ENCODE results near the gene TMEM11. TPM values are rescaled to one million over a fixed set of nuclear protein-coding genes. Genes with fewer than 3 reads are reported as not detected.
"Not testable (repeated sequence)": the region's sequence is repeated elsewhere in the genome, so short reads cannot be mapped to it uniquely, and the experiment has no call there.

TMEM11 gene
- total and polyA plus RNA-seq, 2 donors, result 19.7 to 23.3 TPM

DNA sequence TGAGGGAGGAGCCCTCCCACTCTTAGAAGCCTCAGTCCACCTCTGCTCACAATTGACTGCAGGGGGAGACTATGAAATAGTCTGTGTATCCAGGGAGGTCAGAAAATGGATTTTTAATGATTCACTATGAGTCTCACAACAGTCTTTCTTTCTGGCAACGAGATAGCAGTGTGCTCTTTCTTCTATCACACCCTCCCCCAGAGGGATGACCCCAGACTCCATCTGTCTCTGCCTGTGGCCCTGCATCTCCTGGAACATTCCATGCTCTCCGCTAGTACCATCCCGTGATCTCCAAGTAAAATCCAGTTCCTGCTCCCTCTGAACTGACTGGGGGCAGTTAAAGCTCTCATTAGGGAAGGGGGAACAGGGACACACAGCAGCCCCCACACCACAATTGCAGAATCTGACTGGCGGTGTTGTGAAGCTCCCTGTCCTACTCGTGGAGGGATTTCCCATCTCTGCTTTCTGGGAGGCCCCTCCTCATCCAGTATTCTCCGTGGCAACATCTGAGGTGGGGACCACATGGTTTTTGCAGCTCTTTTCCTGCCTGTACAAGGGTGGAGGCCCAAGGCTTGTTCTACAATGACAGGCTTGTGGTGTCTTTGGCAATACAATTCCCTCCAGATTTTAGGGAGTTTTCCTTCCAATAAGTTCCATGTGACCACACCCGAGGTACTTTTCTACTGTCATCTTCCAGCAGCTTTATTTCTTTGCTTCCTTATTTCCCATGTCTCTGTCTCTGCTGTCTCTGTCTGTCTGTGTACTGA is 19.8 kb upstream of the TMEM11 start:
- DNase-seq (ENCODE audit: low read depth in 6 of 9, low spot score in 9 of 9), result no peak
- Histone ChIP-seq H3K9me3 (ENCODE audit: control insufficient read depth in 2 of 2, insufficient read depth in 1 of 2, low read length in 1 of 2) (peaks cover 0 to 2% of the 10 kb centered on the region in 2 donors), H3K27me3 (ENCODE audit: control insufficient read depth in 2 of 2, insufficient read depth in 1 of 2, low read length in 1 of 2) (no peaks in the 10 kb centered on the region), H3K4me1 (ENCODE audit: control insufficient read depth in 2 of 2, insufficient read depth in 2 of 2, low read length in 2 of 2) (no peaks in the 10 kb centered on the region), H3K27ac (ENCODE audit: low read depth in 1 of 2, low read length in 1 of 2) (no peak overlapping the region), H3K36me3 (ENCODE audit: control insufficient read depth in 2 of 2, insufficient read depth in 2 of 2, low read length in 1 of 2) (no peaks in the 10 kb centered on the region), H3K4me3 (ENCODE audit: low read length in 2 of 2) (no peak overlapping the region)
- WGBS, result 83% methylated on average over 7 of the region's 7 CpGs

- Histone ChIP-seq H3K4me1 (ENCODE audit: control insufficient read depth in 2 of 2, insufficient read depth in 2 of 2, low read length in 2 of 2) (no peaks in the 10 kb centered on the region), H3K27me3 (ENCODE audit: control insufficient read depth in 2 of 2, insufficient read depth in 1 of 2, low read length in 1 of 2) (no peaks in the 10 kb centered on the region), H3K36me3 (ENCODE audit: control insufficient read depth in 2 of 2, insufficient read depth in 2 of 2, low read length in 1 of 2) (no peaks in the 10 kb centered on the region), H3K4me3 (ENCODE audit: low read length in 2 of 2) (no peak overlapping the region), H3K27ac (ENCODE audit: low read depth in 1 of 2, low read length in 1 of 2) (no peak overlapping the region), H3K9me3 (ENCODE audit: control insufficient read depth in 2 of 2, insufficient read depth in 1 of 2, low read length in 1 of 2) (peaks cover 0 to 2% of the 10 kb centered on the region in 2 donors)
- 95% methylated on average over 4 of the region's 4 CpGs for WGBS
- no peak for DNase-seq (ENCODE audit: low read depth in 6 of 9, low spot score in 9 of 9)
Observed at GRCh38 chr17:21232033-21232749, 18.2 kb upstream of the TMEM11 start.

DNA sequence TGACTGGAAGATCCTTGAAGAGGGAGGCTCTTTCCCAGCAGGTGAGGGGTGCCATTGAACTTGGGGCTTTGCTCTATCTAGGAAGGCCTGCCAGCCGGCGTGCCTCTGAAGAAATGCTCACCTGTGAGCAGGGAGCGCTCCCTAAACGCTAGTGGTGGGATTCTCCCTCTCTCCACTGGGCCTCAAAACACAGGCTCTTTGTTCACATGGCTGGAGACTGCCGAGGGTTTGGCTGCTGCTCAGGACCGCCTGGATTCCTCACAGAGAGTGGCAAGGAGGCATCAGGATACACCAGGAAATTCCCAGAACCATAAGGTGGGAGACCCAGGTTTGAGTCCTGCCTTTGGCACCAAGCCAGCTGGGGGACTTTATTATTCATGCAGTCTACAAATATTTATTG is 17.6 kb upstream of the TMEM11 start:
- WGBS, result 90% methylated on average over 6 of the region's 6 CpGs

DNA sequence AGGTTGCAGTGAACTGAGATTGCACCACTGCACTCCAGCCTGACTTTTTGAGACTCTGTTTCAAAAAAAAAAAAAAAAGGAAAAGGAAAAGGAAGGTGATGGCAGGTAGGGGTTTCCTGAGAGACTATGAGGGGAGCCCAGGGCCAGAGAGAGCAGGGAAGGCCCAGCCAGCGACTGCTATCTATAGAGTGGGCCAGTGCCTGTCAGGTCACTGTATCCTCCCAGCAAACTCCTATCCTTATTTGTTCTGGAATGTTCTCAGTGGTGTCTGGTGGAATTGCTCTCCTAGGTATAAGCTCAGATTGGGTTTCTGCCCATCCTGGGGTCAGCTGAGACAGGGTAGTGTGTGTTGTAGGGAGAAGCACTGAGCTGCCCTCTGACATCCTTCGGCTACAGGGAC is 14.9 kb upstream of the TMEM11 start:
- Histone ChIP-seq H3K27ac (ENCODE audit: low read depth in 1 of 2, low read length in 1 of 2) (no peak overlapping the region), H3K27me3 (ENCODE audit: control insufficient read depth in 2 of 2, insufficient read depth in 1 of 2, low read length in 1 of 2) (no peaks in the 10 kb centered on the region), H3K4me1 (ENCODE audit: control insufficient read depth in 2 of 2, insufficient read depth in 2 of 2, low read length in 2 of 2) (no peaks in the 10 kb centered on the region), H3K4me3 (ENCODE audit: low read length in 2 of 2) (no peak overlapping the region), H3K36me3 (ENCODE audit: control insufficient read depth in 2 of 2, insufficient read depth in 2 of 2, low read length in 1 of 2) (no peaks in the 10 kb centered on the region), H3K9me3 (ENCODE audit: control insufficient read depth in 2 of 2, insufficient read depth in 1 of 2, low read length in 1 of 2) (peaks cover 0 to 2% of the 10 kb centered on the region in 2 donors)
- WGBS, result 90% methylated on average over 2 of the region's 2 CpGs
- no peak for DNase-seq (ENCODE audit: low read depth in 6 of 9, low spot score in 9 of 9)

More for the DNA sequence above, 17.6 kb upstream of the TMEM11 start:
- no peaks in the 10 kb centered on the region for H3K4me1 ChIP-seq (ENCODE audit: control insufficient read depth in 2 of 2, insufficient read depth in 2 of 2, low read length in 2 of 2)
- H3K4me3 ChIP-seq (ENCODE audit: low read length in 2 of 2), result no peak overlapping the region
- no peaks in the 10 kb centered on the region for H3K27me3 ChIP-seq (ENCODE audit: control insufficient read depth in 2 of 2, insufficient read depth in 1 of 2, low read length in 1 of 2)
- H3K27ac ChIP-seq (ENCODE audit: low read depth in 1 of 2, low read length in 1 of 2), result no peak overlapping the region
- no peak for DNase-seq (ENCODE audit: low read depth in 6 of 9, low spot score in 9 of 9)
- no peaks in the 10 kb centered on the region for H3K36me3 ChIP-seq (ENCODE audit: control insufficient read depth in 2 of 2, insufficient read depth in 2 of 2, low read length in 1 of 2)
- peaks cover 0 to 2% of the 10 kb centered on the region in 2 donors for H3K9me3 ChIP-seq (ENCODE audit: control insufficient read depth in 2 of 2, insufficient read depth in 1 of 2, low read length in 1 of 2)

DNA sequence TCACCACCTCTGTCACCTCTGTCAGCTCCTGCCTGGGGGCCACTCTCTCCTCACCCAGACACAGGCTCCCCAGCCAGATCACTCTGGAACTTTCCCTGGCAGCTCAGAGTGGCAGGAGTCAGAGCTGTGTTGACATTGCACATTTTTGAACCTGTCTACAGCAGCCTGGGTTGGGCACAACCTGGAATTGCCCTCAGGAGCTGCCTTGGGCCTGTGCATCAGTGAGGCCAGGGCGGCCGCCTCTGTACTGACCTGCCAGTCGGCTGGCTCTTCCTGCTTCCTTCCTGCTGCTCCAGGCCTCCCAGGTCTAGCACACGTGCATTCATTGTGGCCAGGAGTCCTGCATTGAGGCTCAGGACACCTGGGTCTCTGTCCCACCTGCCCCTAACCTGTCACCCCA is 14.2 kb upstream of the TMEM11 start:
- Histone ChIP-seq H3K4me1 (ENCODE audit: control insufficient read depth in 2 of 2, insufficient read depth in 2 of 2, low read length in 2 of 2) (no peaks in the 10 kb centered on the region), H3K36me3 (ENCODE audit: control insufficient read depth in 2 of 2, insufficient read depth in 2 of 2, low read length in 1 of 2) (no peaks in the 10 kb centered on the region), H3K27ac (ENCODE audit: low read depth in 1 of 2, low read length in 1 of 2) (no peak overlapping the region), H3K9me3 (ENCODE audit: control insufficient read depth in 2 of 2, insufficient read depth in 1 of 2, low read length in 1 of 2) (peaks cover 0 to 2% of the 10 kb centered on the region in 2 donors), H3K27me3 (ENCODE audit: control insufficient read depth in 2 of 2, insufficient read depth in 1 of 2, low read length in 1 of 2) (no peaks in the 10 kb centered on the region), H3K4me3 (ENCODE audit: low read length in 2 of 2) (no peak overlapping the region)
- 89% methylated on average over 4 of the region's 4 CpGs for WGBS
- no peak for DNase-seq (ENCODE audit: low read depth in 6 of 9, low spot score in 9 of 9)

DNA sequence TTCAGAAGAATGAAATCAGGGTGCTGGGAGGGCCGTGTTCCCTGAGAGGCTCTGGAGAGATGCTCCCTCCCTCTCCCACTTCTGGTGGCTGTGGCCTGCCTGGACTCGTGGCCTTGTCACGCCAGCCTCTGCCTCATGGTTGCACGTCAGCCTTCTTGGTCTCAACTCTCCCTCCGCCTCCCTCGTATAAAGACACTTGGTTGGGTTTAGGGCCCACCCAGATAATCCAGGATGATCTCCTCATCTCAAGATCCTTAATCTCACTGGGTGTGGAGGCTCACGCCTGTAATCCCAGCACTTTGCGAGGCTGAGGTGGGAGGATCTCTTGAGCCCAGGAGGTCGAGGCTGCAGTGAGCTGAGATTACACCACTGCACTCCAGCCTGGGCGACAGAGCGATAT is 13.3 kb upstream of the TMEM11 start:
- not testable (repeated sequence) for H3K27ac ChIP-seq (ENCODE audit: low read depth in 1 of 2, low read length in 1 of 2); H3K4me1 ChIP-seq (ENCODE audit: control insufficient read depth in 2 of 2, insufficient read depth in 2 of 2, low read length in 2 of 2); H3K27me3 ChIP-seq (ENCODE audit: control insufficient read depth in 2 of 2, insufficient read depth in 1 of 2, low read length in 1 of 2); DNase-seq (ENCODE audit: low read depth in 6 of 9, low spot score in 9 of 9); H3K9me3 ChIP-seq (ENCODE audit: control insufficient read depth in 2 of 2, insufficient read depth in 1 of 2, low read length in 1 of 2); H3K36me3 ChIP-seq (ENCODE audit: control insufficient read depth in 2 of 2, insufficient read depth in 2 of 2, low read length in 1 of 2); H3K4me3 ChIP-seq (ENCODE audit: low read length in 2 of 2)
- 96% methylated on average over 11 of the region's 11 CpGs for WGBS

- H3K36me3 ChIP-seq (ENCODE audit: control insufficient read depth in 2 of 2, insufficient read depth in 2 of 2, low read length in 1 of 2), result peaks cover 8 to 11% of the 10 kb centered on the region in 2 donors
- 98% methylated on average over 6 of the region's 6 CpGs for WGBS
- no peak overlapping the region for H3K4me3 ChIP-seq (ENCODE audit: low read length in 2 of 2)
Observed at GRCh38 chr17:21223086-21223485, 9.1 kb upstream of the TMEM11 start.

DNA sequence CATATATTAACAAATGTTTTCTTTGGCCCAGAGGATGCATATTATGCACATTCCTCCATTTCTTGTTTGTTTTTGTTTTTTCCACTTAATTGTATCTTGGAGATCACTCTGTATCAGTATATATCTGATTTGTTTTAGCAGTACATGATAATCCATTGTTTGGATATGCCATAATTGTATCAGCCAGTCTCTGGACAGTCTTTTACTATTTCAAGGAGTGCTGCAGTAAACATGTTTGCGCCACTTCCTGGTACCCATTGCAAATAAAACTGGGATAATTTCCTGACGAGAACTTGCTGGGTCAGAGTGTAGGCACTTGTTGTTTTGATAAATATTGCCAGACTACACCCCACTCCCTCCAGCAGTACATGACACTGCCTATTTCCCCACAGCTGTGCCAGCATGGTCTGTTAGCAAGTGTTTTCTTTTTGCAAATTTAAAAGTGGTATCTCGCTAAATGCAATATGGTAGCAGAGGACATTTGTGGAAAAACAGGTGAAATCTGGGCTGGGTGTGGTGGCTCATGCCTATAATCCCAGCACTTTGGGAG is 4.9 kb upstream of the TMEM11 start:
- no peak for DNase-seq (ENCODE audit: low read depth in 6 of 9, low spot score in 9 of 9)
- H3K27me3 ChIP-seq (ENCODE audit: control insufficient read depth in 2 of 2, insufficient read depth in 1 of 2, low read length in 1 of 2), result no peaks in the 10 kb centered on the region
- no peak overlapping the region for H3K27ac ChIP-seq (ENCODE audit: low read depth in 1 of 2, low read length in 1 of 2)
- H3K36me3 ChIP-seq (ENCODE audit: control insufficient read depth in 2 of 2, insufficient read depth in 2 of 2, low read length in 1 of 2), result peaks cover 8 to 18% of the 10 kb centered on the region in 2 donors
- H3K4me1 ChIP-seq (ENCODE audit: control insufficient read depth in 2 of 2, insufficient read depth in 2 of 2, low read length in 2 of 2), result peaks cover 3 to 12% of the 10 kb centered on the region in 2 donors
- 98% methylated on average over 3 of the region's 3 CpGs for WGBS
- no peak overlapping the region for H3K4me3 ChIP-seq (ENCODE audit: low read length in 2 of 2)
- H3K9me3 ChIP-seq (ENCODE audit: control insufficient read depth in 2 of 2, insufficient read depth in 1 of 2, low read length in 1 of 2), result peaks cover 0 to 11% of the 10 kb centered on the region in 2 donors

More at GRCh38 chr17:21223086-21223485, 9.1 kb upstream of the TMEM11 start:
- Histone ChIP-seq H3K27ac (ENCODE audit: low read depth in 1 of 2, low read length in 1 of 2) (no peak overlapping the region), H3K4me1 (ENCODE audit: control insufficient read depth in 2 of 2, insufficient read depth in 2 of 2, low read length in 2 of 2) (no peaks in the 10 kb centered on the region), H3K27me3 (ENCODE audit: control insufficient read depth in 2 of 2, insufficient read depth in 1 of 2, low read length in 1 of 2) (no peaks in the 10 kb centered on the region), H3K9me3 (ENCODE audit: control insufficient read depth in 2 of 2, insufficient read depth in 1 of 2, low read length in 1 of 2) (peaks cover 0 to 11% of the 10 kb centered on the region in 2 donors)
- no peak for DNase-seq (ENCODE audit: low read depth in 6 of 9, low spot score in 9 of 9)

- H3K9me3 ChIP-seq (ENCODE audit: control insufficient read depth in 2 of 2, insufficient read depth in 1 of 2, low read length in 1 of 2), result peaks cover 0 to 11% of the 10 kb centered on the region in 2 donors
- H3K4me1 ChIP-seq (ENCODE audit: control insufficient read depth in 2 of 2, insufficient read depth in 2 of 2, low read length in 2 of 2), result peaks cover 5 to 13% of the 10 kb centered on the region in 2 donors
- 96% methylated on average over 3 of the region's 3 CpGs for WGBS
- no peak overlapping the region for H3K27ac ChIP-seq (ENCODE audit: low read depth in 1 of 2, low read length in 1 of 2)
- no peak overlapping the region for H3K4me3 ChIP-seq (ENCODE audit: low read length in 2 of 2)
- no peaks in the 10 kb centered on the region for H3K27me3 ChIP-seq (ENCODE audit: control insufficient read depth in 2 of 2, insufficient read depth in 1 of 2, low read length in 1 of 2)
- peaks cover 8 to 18% of the 10 kb centered on the region in 2 donors for H3K36me3 ChIP-seq (ENCODE audit: control insufficient read depth in 2 of 2, insufficient read depth in 2 of 2, low read length in 1 of 2)
- DNase-seq (ENCODE audit: low read depth in 6 of 9, low spot score in 9 of 9), result no peak
Observed at GRCh38 chr17:21218101-21218500, 4.1 kb upstream of the TMEM11 start.

Measured in thymus (tissue), 11 donors.